Nucleus accumbens (tissue), 56 donors: Measurements from ENCODE around the gene SSBP2.
A peak's percentile ranks its signal among the peaks of the same experiment; 100 is the strongest.

ENCODE experiments used
- DNase-seq, 56 donors: peaks; one replicate each; lab custom pipeline; 2025; lab: John Stamatoyannopoulos, UW

SSBP2 gene

GRCh38 chr5:81767938-81768337 lies 17.0 kb upstream of the SSBP2 start:
- no peak for DNase-seq

GRCh38 chr5:81767097-81767496 lies 16.2 kb upstream of the SSBP2 start:
- DNase-seq, result no peak

GRCh38 chr5:81766611-81767010 lies 15.7 kb upstream of the SSBP2 start:
- no peak for DNase-seq

GRCh38 chr5:81763294-81763928 lies 12.5 kb upstream of the SSBP2 start:
- DNase-seq, result peak in 1 of 56 donors; percentile 7

- no peak for DNase-seq
Measured at GRCh38 chr5:81762853-81763252, 12.0 kb upstream of the SSBP2 start.

GRCh38 chr5:81762401-81762800 lies 11.5 kb upstream of the SSBP2 start:
- no peak for DNase-seq

GRCh38 chr5:81761970-81762369 lies 11.1 kb upstream of the SSBP2 start:
- DNase-seq, result no peak

- DNase-seq, result no peak
Measured at GRCh38 chr5:81761270-81761669, 10.4 kb upstream of the SSBP2 start.

GRCh38 chr5:81760521-81760920 lies 9.6 kb upstream of the SSBP2 start:
- DNase-seq, result no peak

GRCh38 chr5:81759632-81760005 lies 8.7 kb upstream of the SSBP2 start:
- no peak for DNase-seq

GRCh38 chr5:81757404-81757803 lies 6.5 kb upstream of the SSBP2 start:
- no peak for DNase-seq

- DNase-seq, result no peak
Measured at GRCh38 chr5:81756016-81756415, 5.1 kb upstream of the SSBP2 start.

GRCh38 chr5:81755320-81755719 lies 4.4 kb upstream of the SSBP2 start:
- no peak for DNase-seq

GRCh38 chr5:81754621-81755020 lies 3.7 kb upstream of the SSBP2 start:
- no peak for DNase-seq

GRCh38 chr5:81753429-81753828 lies 2.5 kb upstream of the SSBP2 start:
- no peak for DNase-seq

GRCh38 chr5:81752644-81752963 lies 1.7 kb upstream of the SSBP2 start:
- DNase-seq, result no peak

GRCh38 chr5:81751836-81752643 lies 1.1 kb upstream of the SSBP2 start:
- peak in 44 of 56 donors; percentile 5 to 81 (median 56) for DNase-seq

GRCh38 chr5:81750308-81751008 lies 439 bp downstream of the SSBP2 start:
- peak in 11 of 56 donors; percentile 28 to 73 (median 50) for DNase-seq

- DNase-seq, result peak in 30 of 56 donors; percentile 2 to 57 (median 43)
Measured at GRCh38 chr5:81749561-81750307, 1.2 kb downstream of the SSBP2 start.

GRCh38 chr5:81749192-81749560 lies 1.7 kb downstream of the SSBP2 start:
- DNase-seq, result peak in 4 of 56 donors; percentile 5 to 48 (median 16)

GRCh38 chr5:81748556-81748955 lies 2.3 kb downstream of the SSBP2 start:
- DNase-seq, result no peak
